SH-SY5Y (cell line): Measurements from ENCODE around the gene YIF1A.
A peak's percentile ranks its signal among the peaks of the same experiment; 100 is the strongest.

ENCODE experiments used
- GATA2 ChIP-seq: IDR thresholded peaks from 2 replicates; pipeline ENCODE4 v1.6.1; 2011; ENCODE audit warnings: mild to moderate bottlenecking, low read depth, low read length
- GATA3 ChIP-seq: IDR thresholded peaks from 2 replicates; pipeline ENCODE4 v1.6.1; 2011; ENCODE audit warnings: low read depth, mild to moderate bottlenecking, low read length, moderate library complexity

YIF1A gene

GRCh38 chr11:66317322-66317722 lies 28.4 kb upstream of the YIF1A start:
- TF ChIP-seq GATA3: no peak
- no peak for TF ChIP-seq GATA2

DNA sequence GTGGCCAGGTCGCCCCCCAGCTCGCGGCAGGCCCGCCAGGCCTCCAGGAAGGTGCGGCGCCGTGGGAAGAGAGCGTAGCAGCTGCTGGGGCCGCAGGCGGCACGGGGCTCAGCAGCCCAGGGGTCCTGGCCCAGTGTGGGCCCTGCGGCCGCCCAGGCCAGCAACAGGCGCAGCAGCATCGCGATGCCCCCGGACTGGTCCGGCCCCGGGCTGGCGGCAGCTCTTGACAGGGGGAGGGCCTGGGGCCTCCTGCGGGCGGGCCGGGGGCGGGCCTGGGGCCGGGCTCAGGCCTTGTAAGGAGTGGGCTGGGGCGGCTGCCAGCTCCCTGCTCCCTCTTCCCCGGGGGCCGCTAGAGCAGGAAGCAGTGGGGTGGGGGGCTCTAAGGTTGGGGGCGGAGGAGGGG lies 27.9 kb upstream of the YIF1A start, which contains the start of gene CD248:
CD248 (minus strand) TSS at position 196 of the 403 bp plus-strand sequence; CDS start at position 179, 17 bp downstream.
- TF ChIP-seq GATA2: no peak
- TF ChIP-seq GATA3: no peak

- no peak for TF ChIP-seq GATA3
- TF ChIP-seq GATA2: no peak
Observed at GRCh38 chr11:66315921-66316811, 27.2 kb upstream of the YIF1A start.

DNA sequence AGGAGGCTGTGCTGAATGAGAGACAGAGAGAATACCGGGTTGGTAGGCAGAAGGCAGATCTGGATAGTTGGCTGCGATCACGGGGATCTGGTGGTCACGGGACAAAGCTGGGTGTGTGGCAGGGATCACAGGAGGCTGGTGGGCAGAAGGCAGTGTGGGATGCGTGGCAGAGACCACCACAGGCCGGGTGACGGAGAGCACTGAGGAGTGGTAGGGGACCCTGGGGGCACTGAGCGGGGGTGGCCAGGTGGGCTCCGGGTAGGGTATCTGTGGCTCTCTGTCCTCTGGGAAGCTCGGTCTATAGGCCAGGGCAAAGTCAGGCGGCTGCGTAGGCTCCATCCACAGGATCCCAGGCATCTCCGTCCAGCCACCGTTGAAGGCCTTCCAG lies 26.5 kb upstream of the YIF1A start:
- no peak for TF ChIP-seq GATA2
- TF ChIP-seq GATA3: no peak

DNA sequence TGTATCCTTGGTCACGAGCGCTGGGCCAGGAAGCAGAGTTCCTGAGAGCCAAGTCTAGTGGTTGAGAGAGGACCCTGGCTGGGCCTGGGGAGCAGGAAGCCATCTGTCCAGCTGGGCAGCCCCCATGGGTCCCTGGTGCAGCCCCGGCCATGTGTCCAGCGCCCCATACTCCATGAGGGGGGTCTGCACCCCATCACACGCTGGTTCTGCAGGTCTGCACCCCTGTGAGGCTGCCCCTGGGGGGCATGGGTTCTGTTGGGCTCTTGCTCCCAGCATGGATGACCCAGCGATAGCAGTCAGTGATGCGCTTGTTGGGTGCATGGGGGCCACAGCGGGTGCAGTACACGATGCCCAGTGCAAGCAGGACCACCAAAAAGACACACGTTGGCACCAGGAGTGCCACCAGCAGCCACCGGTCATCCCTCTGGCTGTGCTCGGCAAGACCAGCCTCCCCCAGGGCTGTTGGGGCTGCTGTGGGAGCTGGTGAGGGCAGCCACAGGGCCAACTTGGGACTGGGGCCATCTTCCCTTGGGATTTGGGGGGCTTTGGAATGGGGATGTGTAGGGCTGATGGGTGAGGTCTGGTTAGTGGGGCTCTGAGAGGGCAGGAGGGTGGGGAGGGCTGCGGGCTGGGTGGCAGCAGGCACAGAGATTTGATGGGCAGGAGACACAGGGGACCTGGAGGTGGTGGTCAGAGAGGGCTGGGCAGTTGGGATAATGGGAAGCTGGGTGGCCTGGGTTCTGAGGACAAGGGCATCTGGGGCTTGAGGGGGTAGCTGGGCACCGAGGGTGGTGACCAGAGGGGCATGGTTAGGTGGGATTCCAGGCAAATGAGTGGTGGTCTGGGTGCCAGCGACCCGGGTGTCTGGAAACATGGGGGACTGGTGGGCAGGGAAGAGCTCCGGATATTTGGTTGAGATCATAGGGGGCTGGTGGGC lies 25.9 kb upstream of the YIF1A start:
- TF ChIP-seq GATA3 (no peak), GATA2 (no peak)

- no peak for TF ChIP-seq GATA2
- TF ChIP-seq GATA3: no peak
Observed at GRCh38 chr11:66314186-66314501, 25.2 kb upstream of the YIF1A start.

DNA sequence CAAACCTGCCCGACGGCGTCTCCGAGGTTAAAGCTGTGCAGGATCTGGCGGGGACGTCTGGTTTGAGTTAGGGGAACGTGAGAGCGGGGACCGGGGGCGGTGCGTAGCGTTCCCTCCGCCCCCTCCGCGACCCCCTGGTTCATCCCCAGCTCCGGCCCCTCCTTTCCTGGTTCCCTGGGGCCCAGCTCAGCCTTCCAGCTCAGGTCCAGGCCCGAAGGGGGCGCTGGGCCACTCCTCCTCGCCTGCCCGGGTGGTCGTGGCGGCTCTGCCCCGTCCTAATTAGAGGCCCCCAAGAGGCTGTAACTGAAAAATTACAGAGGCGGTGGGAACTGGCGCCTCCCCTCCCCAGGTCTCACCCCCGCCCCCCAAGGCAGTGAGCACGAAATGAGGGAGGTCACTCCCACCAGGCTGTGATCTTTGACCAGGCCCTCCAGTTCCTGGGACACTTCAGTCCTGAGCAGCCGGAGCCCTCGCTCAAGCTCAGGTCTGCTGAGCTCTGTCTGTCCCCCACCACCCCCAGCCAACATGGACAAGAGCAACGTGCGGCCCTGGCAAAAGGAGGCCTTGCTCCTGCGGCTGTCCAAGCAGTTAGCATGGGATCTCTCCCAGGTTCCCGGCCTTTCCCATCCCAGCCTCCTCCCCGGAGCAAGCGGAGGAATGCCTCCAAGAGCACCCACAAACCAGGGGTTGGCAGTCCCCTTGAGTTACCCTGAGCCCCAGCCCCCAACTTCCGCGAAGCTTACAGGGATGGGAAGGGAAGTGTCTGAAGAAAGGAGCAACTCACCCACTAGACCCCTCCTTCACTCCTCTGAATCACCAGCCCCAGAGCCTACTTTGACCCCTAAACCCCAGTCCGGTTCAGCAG lies 24.6 kb upstream of the YIF1A start:
- TF ChIP-seq GATA3 (no peak), GATA2 (no peak)

GRCh38 chr11:66312549-66313320 lies 23.8 kb upstream of the YIF1A start:
- TF ChIP-seq GATA3 (no peak), GATA2 (no peak)

GRCh38 chr11:66311965-66312548 lies 23.1 kb upstream of the YIF1A start:
- TF ChIP-seq GATA3 (no peak), GATA2 (peak; percentile 43; the same call in 1 of the 2 replicates)

DNA sequence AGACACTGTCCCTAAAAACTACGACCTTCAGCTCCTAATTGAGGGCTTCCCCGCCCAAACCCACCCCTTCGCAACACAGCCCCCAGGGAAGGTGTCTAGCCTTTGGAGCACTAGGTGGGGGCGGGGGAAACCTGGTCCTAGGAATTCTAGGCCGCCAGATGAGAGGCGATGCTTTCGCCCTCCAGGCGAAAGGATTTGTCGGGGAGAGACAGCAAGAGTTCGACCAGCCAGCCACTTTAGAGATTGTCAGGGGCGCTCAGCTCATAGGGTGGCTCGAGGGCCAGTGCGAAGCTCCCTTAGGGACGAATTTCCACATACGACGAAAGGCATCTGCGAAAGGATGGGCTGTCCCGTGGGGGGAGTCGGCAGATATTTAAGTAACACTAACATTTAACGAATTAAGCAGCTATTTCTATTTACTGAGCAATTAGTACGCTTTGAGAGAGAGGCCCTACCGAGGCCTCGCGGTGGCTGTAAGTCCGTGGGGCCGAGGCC lies 22.6 kb upstream of the YIF1A start:
- TF ChIP-seq GATA2 (no peak), GATA3 (no peak)

DNA sequence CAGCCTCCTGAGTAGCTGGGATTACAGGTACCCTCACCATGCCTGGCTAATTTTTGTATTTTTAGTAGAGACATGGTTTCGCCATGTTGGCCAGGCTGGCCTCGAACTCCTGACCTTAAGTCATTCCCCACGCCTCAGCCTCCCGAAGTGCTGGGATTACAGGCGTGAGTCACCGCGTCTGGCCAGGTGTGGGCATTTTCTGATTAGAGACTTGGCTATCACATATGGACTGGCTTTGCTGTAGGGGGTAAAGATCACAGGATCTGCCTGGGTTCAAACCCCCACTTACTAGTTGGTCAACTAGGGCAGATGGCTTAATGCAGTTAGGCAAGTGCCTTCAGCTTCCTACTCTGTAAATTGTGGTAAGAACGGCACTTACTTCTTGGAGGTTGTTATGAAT lies 21.4 kb upstream of the YIF1A start:
- TF ChIP-seq GATA3 (no peak), GATA2 (no peak)

DNA sequence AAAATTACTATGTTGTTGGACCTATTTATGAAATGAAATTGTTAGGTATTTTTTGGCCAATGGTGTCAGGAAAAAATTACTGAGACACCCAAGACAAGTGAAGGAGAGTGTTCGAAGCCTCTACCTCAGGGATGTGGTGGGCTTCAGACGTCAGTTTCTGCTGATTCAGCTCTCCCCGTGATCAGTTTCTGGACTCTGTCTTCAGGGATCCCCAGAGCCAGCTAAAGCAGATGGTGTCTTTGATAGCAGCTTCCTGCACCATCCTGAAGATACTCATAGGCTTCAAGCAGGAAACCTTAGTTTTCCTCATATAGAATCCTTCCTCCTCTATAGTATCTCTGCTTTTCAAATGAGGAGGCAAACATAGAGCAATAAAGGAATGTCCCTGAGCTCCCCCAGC lies 20.5 kb upstream of the YIF1A start:
- TF ChIP-seq GATA2 (no peak), GATA3 (no peak)
